A549 (cell line): ENCODE measurements around the gene PFDN1. TPM values are rescaled to one million over a fixed set of nuclear protein-coding genes. Genes with fewer than 3 reads are reported as not detected.

Experiments
- ATAC-seq, 2 experiments: fragments of 200-7000 bp in 1 of 2; fragments of >200 bp in 1 of 2; cut with Nextera tagmentation in 1 of 2; cut with Tn5 transposase in 1 of 2; 3 replicates each; pipeline versions ENCODE4 v1.8.0 to v1.9.1; 2018 to 2020; ENCODE audit warnings: mild to moderate bottlenecking in 1 of 2, moderate library complexity in 1 of 2
- CTCF ChIA-PET: fragments of 300-600 bp; sonication (Branson Sonifier 250); formaldehyde crosslinking; extraction: SDS; loops from one replicate; lab custom pipeline; 2021; ENCODE audit warnings: antibody characterized with exemption, inconsistent platforms; lab: Yijun Ruan, JAX
- POLR2A ChIA-PET: fragments of 350-600 bp; formaldehyde crosslinking; extraction: SDS; loops from one replicate; lab custom pipeline; 2021; ENCODE audit warnings: antibody characterized with exemption, inconsistent platforms; lab: Yijun Ruan, JAX
- DNase-seq, 2 experiments: peaks; one replicate each; pipeline versions ENCODE4 v3.0.0 to v3.0.0-alpha.2; 2011 to 2016; ENCODE audit warnings: low read depth in 1 of 2, low spot score in 1 of 2
- FAIRE-seq: peaks from 2 replicates; lab custom pipeline; 2011; peaks lifted over from hg19 to GRCh38; lab: Jason Lieb, UNC
- H3K27ac ChIP-seq, 2 experiments: fragments of >200 bp; sonication (Bioruptor Twin); formaldehyde crosslinking; 3 replicates each; pipeline ENCODE4 v1.5.1; 2016 to 2017
- H3K4me1 ChIP-seq: fragments of >200 bp; sonication (Bioruptor Twin); formaldehyde crosslinking; 3 replicates; pipeline ENCODE4 v1.6.1; 2016
- H3K4me2 ChIP-seq: fragments of >200 bp; sonication (Bioruptor Twin); formaldehyde crosslinking; 3 replicates; pipeline ENCODE4 v1.6.1; 2016
- H3K4me3 ChIP-seq: fragments of >200 bp; sonication (Bioruptor Twin); formaldehyde crosslinking; 3 replicates; pipeline ENCODE4 v1.5.1; 2016
- H3K9me3 ChIP-seq: fragments of >200 bp; sonication (Bioruptor Twin); formaldehyde crosslinking; 3 replicates; pipeline ENCODE4 v1.6.1; 2016
- BHLHE40 ChIP-seq: IDR thresholded peaks from 2 replicates; pipeline ENCODE4 v1.6.1; 2012; ENCODE audit warnings: low read depth, low read length, inconsistent platforms
- CEBPB ChIP-seq, 2 experiments: fragments of >200 bp in 1 of 2; sonication (Bioruptor Twin) in 1 of 2; formaldehyde crosslinking in 1 of 2; IDR thresholded peaks; 2 replicates each; pipeline ENCODE4 v1.6.1; 2012 to 2016
- ESRRA ChIP-seq: fragments of 150-350 bp; IDR thresholded peaks from 2 replicates; pipeline ENCODE4 v1.6.1; 2014; ENCODE audit warnings: mild to moderate bottlenecking, low read length, borderline replicate concordance
- FOSL2 ChIP-seq, 2 experiments: fragments of 450-650 bp in 1 of 2; fragments of >200 bp in 1 of 2; sonication (Bioruptor Twin) in 1 of 2; formaldehyde crosslinking; IDR thresholded peaks; 2 replicates each; pipeline versions ENCODE4 v1.5.0 to v1.6.1; 2016 to 2020; ENCODE audit warnings: mild to moderate bottlenecking in 1 of 2, moderate library complexity in 1 of 2
- FOXS1 ChIP-seq: fragments of 250-450 bp; sonication (Bioruptor Pico); IDR thresholded peaks from 2 replicates; pipeline ENCODE4 v1.5.0; 2020; ENCODE audit warnings: mild to moderate bottlenecking, moderate library complexity
- HEYL ChIP-seq: fragments of 250-450 bp; sonication (Bioruptor Pico); IDR thresholded peaks from 2 replicates; pipeline ENCODE4 v1.8.0; 2021; ENCODE audit warnings: mild to moderate bottlenecking, moderate library complexity
- HOXB13 ChIP-seq: fragments of 250-450 bp; sonication (Bioruptor Pico); IDR thresholded peaks from 2 replicates; pipeline ENCODE4 v1.5.0; 2020; ENCODE audit warnings: low read depth, mild to moderate bottlenecking, moderate library complexity
- HOXB5 ChIP-seq: fragments of 250-450 bp; sonication (Bioruptor Pico); IDR thresholded peaks from 2 replicates; pipeline ENCODE4 v1.5.0; 2020; ENCODE audit warnings: mild to moderate bottlenecking, moderate library complexity
- KDM5A ChIP-seq: fragments of 200-600 bp; sonication (generic); IDR thresholded peaks from 2 replicates; pipeline ENCODE4 v1.6.1; 2016; ENCODE audit warnings: antibody characterized with exemption, mild to moderate bottlenecking
- MAZ ChIP-seq: fragments of 150-350 bp; IDR thresholded peaks from 2 replicates; pipeline ENCODE4 v1.6.1; 2014; ENCODE audit warnings: antibody characterized with exemption, low read depth, low read length, borderline replicate concordance
- NFE2L2 ChIP-seq: fragments of 150-350 bp; conservative IDR thresholded peaks from 2 replicates; pipeline ENCODE4 v1.6.1; 2014; ENCODE audit warnings: low read length
- NR3C1 ChIP-seq: fragments of >200 bp; sonication (Bioruptor Twin); formaldehyde crosslinking; IDR thresholded peaks from 3 replicates; pipeline ENCODE4 v1.6.1; 2017
- POLR2A ChIP-seq: IDR thresholded peaks from 2 replicates; pipeline ENCODE4 v1.6.1; 2012; ENCODE audit warnings: mild to moderate bottlenecking, low read length
- RAD21 ChIP-seq, 2 experiments: fragments of >200 bp in 1 of 2; sonication (Bioruptor Twin) in 1 of 2; formaldehyde crosslinking in 1 of 2; IDR thresholded peaks in 1 of 2; conservative IDR thresholded peaks in 1 of 2; 2 replicates in 1 of 2; 3 replicates in 1 of 2; pipeline ENCODE4 v1.6.1; 2012 to 2018; ENCODE audit warnings: inconsistent platforms in 1 of 2
- RFX5 ChIP-seq: fragments of 450-650 bp; IDR thresholded peaks from 2 replicates; pipeline ENCODE4 v1.7.1; 2014; ENCODE audit warnings: antibody characterized with exemption, mild to moderate bottlenecking, moderate library complexity
- RNF2 ChIP-seq: fragments of 200-600 bp; sonication (generic); IDR thresholded peaks from 2 replicates; pipeline ENCODE4 v1.6.1; 2016; ENCODE audit warnings: low read depth, mild to moderate bottlenecking, antibody characterized with exemption, moderate library complexity, borderline replicate concordance
- TP53 ChIP-seq: fragments of 250-450 bp; sonication (Bioruptor Pico); IDR thresholded peaks from 2 replicates; pipeline ENCODE4 v1.5.0; 2021; ENCODE audit warnings: mild to moderate bottlenecking, moderate library complexity
- ZC3H11A ChIP-seq: fragments of 450-650 bp; IDR thresholded peaks from 2 replicates; pipeline ENCODE4 v1.6.1; 2014; ENCODE audit warnings: antibody characterized with exemption, mild to moderate bottlenecking
- WGBS: methylation state at CpG from one replicate; pipeline ENCODE4 v1.1.6; 2017; ENCODE audit errors: missing lambda C conversion rate; 5-methylcytosine and 5-hydroxymethylcytosine counted together
- polyA plus RNA-seq, 4 experiments: library from polyadenylated mRNA; depleted of rRNA in 3 of 4; stranded (reverse); fragments of >200 nt; fragmentation: RNase III in 1 of 4; extraction: RNeasy Plus Mini Kit Qiagen cat#74134 plus additional on column Dnase treatment in 1 of 4; gene quantifications; 2 replicates in 3 of 4; 3 replicates in 1 of 4; pipeline ENCODE4 v1.2.3, GENCODE V29; 2011 to 2017
- TF ChIP-seq, protein P1 (sequence below): fragments of 250-450 bp; sonication (Bioruptor Pico); IDR thresholded peaks from 2 replicates; pipeline ENCODE4 v1.5.0; 2021; ENCODE audit warnings: mild to moderate bottlenecking, moderate library complexity, borderline replicate concordance
- TF ChIP-seq, protein P2 (sequence below): fragments of 250-450 bp; sonication (Bioruptor Pico); IDR thresholded peaks from 2 replicates; pipeline ENCODE4 v1.5.0; 2020; ENCODE audit warnings: low read depth, mild to moderate bottlenecking, moderate library complexity
- TF ChIP-seq, protein P3 (sequence below): fragments of 450-650 bp; IDR thresholded peaks from 2 replicates; pipeline ENCODE4 v1.6.1; 2014; ENCODE audit warnings: antibody characterized with exemption
- TF ChIP-seq, protein P4 (sequence below): fragments of >200 bp; sonication (Bioruptor Twin); formaldehyde crosslinking; IDR thresholded peaks from 3 replicates; pipeline ENCODE4 v1.5.1; 2016
- TF ChIP-seq, protein P5 (sequence below): IDR thresholded peaks from 2 replicates; pipeline ENCODE4 v1.6.1; 2012
- TF ChIP-seq, protein P6 (sequence below): fragments of 150-350 bp; IDR thresholded peaks from 2 replicates; pipeline ENCODE4 v1.6.1; 2014; ENCODE audit warnings: low read depth, mild to moderate bottlenecking, low read length
- TF ChIP-seq, protein P7 (sequence below): fragments of >200 bp; sonication (Bioruptor Twin); formaldehyde crosslinking; IDR thresholded peaks from 3 replicates; pipeline ENCODE4 v1.6.1; 2016

PFDN1 gene
- polyA plus RNA-seq, 2 of the 4 experiments (the other 2 are of a cell fraction), result 90.4 to 201 TPM

DNA sequence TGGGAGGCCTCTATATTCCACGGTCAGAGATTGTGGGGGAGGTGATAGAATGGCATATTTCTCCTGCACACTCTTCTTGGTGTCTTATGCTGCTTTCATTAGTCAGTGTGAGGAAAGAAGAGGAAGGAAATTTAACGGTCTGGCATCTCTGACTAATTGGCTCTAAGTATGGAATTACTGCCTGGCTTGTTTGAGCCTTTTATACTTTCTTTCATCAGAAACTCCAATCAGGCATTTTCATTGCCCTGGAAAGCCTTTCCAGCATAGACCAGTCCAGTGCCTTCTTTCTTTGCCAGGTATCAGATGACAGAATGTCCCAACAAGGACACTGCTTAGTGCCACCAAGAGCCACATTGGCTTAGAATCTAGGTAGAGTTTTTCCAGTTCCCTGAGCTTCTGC, 97.7 kb downstream of the PFDN1 start:
- ChIA-PET POLR2A (no interaction called here), CTCF (interaction anchor here (0.6 to 2.2 kb wide), 9 partner anchors 8 to 147 kb away, joined by 3 to 8 read pairs (median 3); no protein-coding TSS in a partner anchor)
- 79% methylated on average over 2 of the region's 2 CpGs for WGBS
- Histone ChIP-seq H3K4me1 (peaks cover 15% of the 10 kb centered on the region; the same call in 2 of the 3 replicates), H3K4me2 (no peak overlapping the region), H3K27ac (no peak overlapping the region), H3K4me3 (no peak overlapping the region), H3K9me3 (no peaks in the 10 kb centered on the region)
- ATAC-seq (peak in 1 of 2 experiments; percentile 17; a peak in 1 of 6 replicates), FAIRE-seq (no peak), DNase-seq (no peak)
- TF ChIP-seq, protein P1, sequence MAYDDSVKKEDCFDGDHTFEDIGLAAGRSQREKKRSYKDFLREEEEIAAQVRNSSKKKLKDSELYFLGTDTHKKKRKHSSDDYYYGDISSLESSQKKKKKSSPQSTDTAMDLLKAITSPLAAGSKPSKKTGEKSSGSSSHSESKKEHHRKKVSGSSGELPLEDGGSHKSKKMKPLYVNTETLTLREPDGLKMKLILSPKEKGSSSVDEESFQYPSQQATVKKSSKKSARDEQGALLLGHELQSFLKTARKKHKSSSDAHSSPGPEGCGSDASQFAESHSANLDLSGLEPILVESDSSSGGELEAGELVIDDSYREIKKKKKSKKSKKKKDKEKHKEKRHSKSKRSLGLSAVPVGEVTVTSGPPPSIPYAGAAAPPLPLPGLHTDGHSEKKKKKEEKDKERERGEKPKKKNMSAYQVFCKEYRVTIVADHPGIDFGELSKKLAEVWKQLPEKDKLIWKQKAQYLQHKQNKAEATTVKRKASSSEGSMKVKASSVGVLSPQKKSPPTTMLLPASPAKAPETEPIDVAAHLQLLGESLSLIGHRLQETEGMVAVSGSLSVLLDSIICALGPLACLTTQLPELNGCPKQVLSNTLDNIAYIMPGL (CRISPR knock-in tag), result no peak
- TF ChIP-seq POLR2A, result no peak
- no peak for TF ChIP-seq MAZ
- TF ChIP-seq HOXB5 (CRISPR knock-in tag), result no peak
- no peak for TF ChIP-seq CEBPB (IDR thresholded peaks at IDR 0.05)
- TF ChIP-seq ESRRA, result no peak
- no peak for TF ChIP-seq RFX5
- TF ChIP-seq FOSL2 (IDR thresholded peaks at IDR 0.05), result no peak
- TF ChIP-seq FOSL2 (CRISPR knock-in tag; IDR thresholded peaks at IDR 0.05), result no peak
- TF ChIP-seq, protein P2, sequence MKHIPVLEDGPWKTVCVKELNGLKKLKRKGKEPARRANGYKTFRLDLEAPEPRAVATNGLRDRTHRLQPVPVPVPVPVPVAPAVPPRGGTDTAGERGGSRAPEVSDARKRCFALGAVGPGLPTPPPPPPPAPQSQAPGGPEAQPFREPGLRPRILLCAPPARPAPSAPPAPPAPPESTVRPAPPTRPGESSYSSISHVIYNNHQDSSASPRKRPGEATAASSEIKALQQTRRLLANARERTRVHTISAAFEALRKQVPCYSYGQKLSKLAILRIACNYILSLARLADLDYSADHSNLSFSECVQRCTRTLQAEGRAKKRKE (CRISPR knock-in tag), result no peak
- no peak for TF ChIP-seq RAD21 (conservative IDR thresholded peaks at IDR 0.05 in 1 of 2, IDR thresholded peaks at IDR 0.05 in 1 of 2)
- no peak for TF ChIP-seq FOXS1
- no peak for TF ChIP-seq NFE2L2
- TF ChIP-seq RNF2, result no peak
- TF ChIP-seq NR3C1, result no peak
- no peak for TF ChIP-seq TP53 (CRISPR knock-in tag)
- TF ChIP-seq, protein P3, sequence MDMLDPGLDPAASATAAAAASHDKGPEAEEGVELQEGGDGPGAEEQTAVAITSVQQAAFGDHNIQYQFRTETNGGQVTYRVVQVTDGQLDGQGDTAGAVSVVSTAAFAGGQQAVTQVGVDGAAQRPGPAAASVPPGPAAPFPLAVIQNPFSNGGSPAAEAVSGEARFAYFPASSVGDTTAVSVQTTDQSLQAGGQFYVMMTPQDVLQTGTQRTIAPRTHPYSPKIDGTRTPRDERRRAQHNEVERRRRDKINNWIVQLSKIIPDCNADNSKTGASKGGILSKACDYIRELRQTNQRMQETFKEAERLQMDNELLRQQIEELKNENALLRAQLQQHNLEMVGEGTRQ, result no peak
- TF ChIP-seq, protein P4, sequence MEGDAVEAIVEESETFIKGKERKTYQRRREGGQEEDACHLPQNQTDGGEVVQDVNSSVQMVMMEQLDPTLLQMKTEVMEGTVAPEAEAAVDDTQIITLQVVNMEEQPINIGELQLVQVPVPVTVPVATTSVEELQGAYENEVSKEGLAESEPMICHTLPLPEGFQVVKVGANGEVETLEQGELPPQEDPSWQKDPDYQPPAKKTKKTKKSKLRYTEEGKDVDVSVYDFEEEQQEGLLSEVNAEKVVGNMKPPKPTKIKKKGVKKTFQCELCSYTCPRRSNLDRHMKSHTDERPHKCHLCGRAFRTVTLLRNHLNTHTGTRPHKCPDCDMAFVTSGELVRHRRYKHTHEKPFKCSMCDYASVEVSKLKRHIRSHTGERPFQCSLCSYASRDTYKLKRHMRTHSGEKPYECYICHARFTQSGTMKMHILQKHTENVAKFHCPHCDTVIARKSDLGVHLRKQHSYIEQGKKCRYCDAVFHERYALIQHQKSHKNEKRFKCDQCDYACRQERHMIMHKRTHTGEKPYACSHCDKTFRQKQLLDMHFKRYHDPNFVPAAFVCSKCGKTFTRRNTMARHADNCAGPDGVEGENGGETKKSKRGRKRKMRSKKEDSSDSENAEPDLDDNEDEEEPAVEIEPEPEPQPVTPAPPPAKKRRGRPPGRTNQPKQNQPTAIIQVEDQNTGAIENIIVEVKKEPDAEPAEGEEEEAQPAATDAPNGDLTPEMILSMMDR, result no peak

DNA sequence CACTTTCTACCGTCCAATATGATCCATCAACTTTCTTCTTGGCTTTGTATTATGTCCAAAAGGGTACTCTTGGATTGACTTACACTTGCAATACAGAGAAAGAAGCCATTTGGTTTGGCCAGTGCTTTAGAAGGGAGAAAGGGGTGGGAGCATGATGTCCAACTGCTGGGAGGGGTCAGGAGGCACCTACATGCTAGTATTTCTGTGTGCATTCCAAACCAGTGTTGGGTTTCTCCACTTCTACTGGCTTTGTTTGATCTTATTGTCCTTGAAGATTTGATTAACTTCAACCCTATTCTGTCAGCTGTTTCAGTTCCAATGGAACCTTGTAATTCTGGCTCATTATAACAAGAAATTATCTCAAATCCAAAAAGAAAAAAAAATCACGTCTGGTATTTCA, 100.3 kb downstream of the PFDN1 start:
- CTCF ChIA-PET, result no interaction called here
- POLR2A ChIA-PET, result no interaction called here
- TF ChIP-seq ZC3H11A, result no peak
- no peak for TF ChIP-seq HOXB5 (CRISPR knock-in tag)
- no peak for TF ChIP-seq CEBPB (IDR thresholded peaks at IDR 0.05)
- TF ChIP-seq, protein P5, sequence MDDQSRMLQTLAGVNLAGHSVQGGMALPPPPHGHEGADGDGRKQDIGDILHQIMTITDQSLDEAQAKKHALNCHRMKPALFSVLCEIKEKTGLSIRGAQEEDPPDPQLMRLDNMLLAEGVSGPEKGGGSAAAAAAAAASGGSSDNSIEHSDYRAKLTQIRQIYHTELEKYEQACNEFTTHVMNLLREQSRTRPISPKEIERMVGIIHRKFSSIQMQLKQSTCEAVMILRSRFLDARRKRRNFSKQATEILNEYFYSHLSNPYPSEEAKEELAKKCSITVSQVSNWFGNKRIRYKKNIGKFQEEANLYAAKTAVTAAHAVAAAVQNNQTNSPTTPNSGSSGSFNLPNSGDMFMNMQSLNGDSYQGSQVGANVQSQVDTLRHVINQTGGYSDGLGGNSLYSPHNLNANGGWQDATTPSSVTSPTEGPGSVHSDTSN, result no peak
- no peak for TF ChIP-seq HEYL (CRISPR knock-in tag)
- TF ChIP-seq, protein P2 (CRISPR knock-in tag), result no peak
- TF ChIP-seq BHLHE40, result no peak
- TF ChIP-seq, protein P6, sequence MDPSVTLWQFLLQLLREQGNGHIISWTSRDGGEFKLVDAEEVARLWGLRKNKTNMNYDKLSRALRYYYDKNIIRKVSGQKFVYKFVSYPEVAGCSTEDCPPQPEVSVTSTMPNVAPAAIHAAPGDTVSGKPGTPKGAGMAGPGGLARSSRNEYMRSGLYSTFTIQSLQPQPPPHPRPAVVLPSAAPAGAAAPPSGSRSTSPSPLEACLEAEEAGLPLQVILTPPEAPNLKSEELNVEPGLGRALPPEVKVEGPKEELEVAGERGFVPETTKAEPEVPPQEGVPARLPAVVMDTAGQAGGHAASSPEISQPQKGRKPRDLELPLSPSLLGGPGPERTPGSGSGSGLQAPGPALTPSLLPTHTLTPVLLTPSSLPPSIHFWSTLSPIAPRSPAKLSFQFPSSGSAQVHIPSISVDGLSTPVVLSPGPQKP, result no peak
- TF ChIP-seq NR3C1, result no peak
- no peak for TF ChIP-seq POLR2A
- no peak for TF ChIP-seq KDM5A
- TF ChIP-seq, protein P7, sequence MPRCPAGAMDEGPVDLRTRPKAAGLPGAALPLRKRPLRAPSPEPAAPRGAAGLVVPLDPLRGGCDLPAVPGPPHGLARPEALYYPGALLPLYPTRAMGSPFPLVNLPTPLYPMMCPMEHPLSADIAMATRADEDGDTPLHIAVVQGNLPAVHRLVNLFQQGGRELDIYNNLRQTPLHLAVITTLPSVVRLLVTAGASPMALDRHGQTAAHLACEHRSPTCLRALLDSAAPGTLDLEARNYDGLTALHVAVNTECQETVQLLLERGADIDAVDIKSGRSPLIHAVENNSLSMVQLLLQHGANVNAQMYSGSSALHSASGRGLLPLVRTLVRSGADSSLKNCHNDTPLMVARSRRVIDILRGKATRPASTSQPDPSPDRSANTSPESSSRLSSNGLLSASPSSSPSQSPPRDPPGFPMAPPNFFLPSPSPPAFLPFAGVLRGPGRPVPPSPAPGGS, result no peak
- no peak for TF ChIP-seq HOXB13 (CRISPR knock-in tag)
- DNase-seq (no peak), ATAC-seq (no peak), FAIRE-seq (no peak)
- Histone ChIP-seq H3K9me3 (no peaks in the 10 kb centered on the region), H3K4me1 (peaks cover 13% of the 10 kb centered on the region; the same call in 2 of the 3 replicates), H3K27ac (no peak overlapping the region), H3K4me2 (no peak overlapping the region), H3K4me3 (no peak overlapping the region)
- 80% methylated on average over 2 of the region's 2 CpGs for WGBS
